Measurements from ENCODE around the gene CALHM2.

DNA sequence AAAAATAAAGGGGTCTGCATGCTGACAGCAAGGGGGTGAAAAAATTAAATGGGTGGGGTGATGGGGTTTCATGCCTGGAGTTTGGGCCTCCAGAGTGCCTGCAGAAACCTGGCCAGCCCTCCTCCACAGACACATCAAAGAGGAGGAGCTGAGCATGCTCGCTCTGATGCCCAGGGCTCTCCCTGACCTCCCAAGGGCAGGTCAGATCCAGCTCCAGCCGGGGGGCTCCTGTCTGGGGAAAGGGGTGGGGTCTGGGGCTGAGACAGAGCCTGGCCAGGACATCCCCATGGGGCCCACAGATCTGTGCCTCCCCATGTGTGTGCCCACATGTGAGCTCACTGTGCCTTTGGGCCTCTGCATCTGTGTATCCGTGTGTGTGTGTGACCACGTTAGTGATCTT is 7.4 kb upstream of the CALHM2 start:
- TF ChIP-seq, protein P1, sequence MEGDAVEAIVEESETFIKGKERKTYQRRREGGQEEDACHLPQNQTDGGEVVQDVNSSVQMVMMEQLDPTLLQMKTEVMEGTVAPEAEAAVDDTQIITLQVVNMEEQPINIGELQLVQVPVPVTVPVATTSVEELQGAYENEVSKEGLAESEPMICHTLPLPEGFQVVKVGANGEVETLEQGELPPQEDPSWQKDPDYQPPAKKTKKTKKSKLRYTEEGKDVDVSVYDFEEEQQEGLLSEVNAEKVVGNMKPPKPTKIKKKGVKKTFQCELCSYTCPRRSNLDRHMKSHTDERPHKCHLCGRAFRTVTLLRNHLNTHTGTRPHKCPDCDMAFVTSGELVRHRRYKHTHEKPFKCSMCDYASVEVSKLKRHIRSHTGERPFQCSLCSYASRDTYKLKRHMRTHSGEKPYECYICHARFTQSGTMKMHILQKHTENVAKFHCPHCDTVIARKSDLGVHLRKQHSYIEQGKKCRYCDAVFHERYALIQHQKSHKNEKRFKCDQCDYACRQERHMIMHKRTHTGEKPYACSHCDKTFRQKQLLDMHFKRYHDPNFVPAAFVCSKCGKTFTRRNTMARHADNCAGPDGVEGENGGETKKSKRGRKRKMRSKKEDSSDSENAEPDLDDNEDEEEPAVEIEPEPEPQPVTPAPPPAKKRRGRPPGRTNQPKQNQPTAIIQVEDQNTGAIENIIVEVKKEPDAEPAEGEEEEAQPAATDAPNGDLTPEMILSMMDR (IDR thresholded peaks at IDR 0.05): no peak
- TF ChIP-seq, protein P2, sequence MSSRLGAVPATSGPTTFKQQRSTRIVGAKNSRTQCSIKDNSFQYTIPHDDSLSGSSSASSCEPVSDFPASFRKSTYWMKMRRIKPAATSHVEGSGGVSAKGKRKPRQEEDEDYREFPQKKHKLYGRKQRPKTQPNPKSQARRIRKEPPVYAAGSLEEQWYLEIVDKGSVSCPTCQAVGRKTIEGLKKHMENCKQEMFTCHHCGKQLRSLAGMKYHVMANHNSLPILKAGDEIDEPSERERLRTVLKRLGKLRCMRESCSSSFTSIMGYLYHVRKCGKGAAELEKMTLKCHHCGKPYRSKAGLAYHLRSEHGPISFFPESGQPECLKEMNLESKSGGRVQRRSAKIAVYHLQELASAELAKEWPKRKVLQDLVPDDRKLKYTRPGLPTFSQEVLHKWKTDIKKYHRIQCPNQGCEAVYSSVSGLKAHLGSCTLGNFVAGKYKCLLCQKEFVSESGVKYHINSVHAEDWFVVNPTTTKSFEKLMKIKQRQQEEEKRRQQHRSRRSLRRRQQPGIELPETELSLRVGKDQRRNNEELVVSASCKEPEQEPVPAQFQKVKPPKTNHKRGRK (CRISPR knock-in tag; IDR thresholded peaks at IDR 0.05; ENCODE audit: borderline replicate concordance): no peak
- no peak for TF ChIP-seq SP1 (CRISPR knock-in tag; conservative IDR thresholded peaks at IDR 0.05)
- TF ChIP-seq JAZF1 (CRISPR knock-in tag; IDR thresholded peaks at IDR 0.05): no peak
- TF ChIP-seq, protein P3, sequence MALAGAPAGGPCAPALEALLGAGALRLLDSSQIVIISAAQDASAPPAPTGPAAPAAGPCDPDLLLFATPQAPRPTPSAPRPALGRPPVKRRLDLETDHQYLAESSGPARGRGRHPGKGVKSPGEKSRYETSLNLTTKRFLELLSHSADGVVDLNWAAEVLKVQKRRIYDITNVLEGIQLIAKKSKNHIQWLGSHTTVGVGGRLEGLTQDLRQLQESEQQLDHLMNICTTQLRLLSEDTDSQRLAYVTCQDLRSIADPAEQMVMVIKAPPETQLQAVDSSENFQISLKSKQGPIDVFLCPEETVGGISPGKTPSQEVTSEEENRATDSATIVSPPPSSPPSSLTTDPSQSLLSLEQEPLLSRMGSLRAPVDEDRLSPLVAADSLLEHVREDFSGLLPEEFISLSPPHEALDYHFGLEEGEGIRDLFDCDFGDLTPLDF (CRISPR knock-in tag; IDR thresholded peaks at IDR 0.05): no peak
- TF ChIP-seq NFE2L1 (CRISPR knock-in tag; IDR thresholded peaks at IDR 0.05): no peak
- TF ChIP-seq FOXP1 (CRISPR knock-in tag; IDR thresholded peaks at IDR 0.05; ENCODE audit: borderline replicate concordance): no peak
- no peak for TF ChIP-seq ZNF317 (CRISPR knock-in tag; IDR thresholded peaks at IDR 0.05; ENCODE audit: borderline replicate concordance, low read depth)
- TF ChIP-seq, protein P4, sequence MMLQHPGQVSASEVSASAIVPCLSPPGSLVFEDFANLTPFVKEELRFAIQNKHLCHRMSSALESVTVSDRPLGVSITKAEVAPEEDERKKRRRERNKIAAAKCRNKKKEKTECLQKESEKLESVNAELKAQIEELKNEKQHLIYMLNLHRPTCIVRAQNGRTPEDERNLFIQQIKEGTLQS (CRISPR knock-in tag; conservative IDR thresholded peaks at IDR 0.05): no peak
- no peak for TF ChIP-seq CBFB (CRISPR knock-in tag; IDR thresholded peaks at IDR 0.05; ENCODE audit: low read depth)
- TF ChIP-seq, protein P5, sequence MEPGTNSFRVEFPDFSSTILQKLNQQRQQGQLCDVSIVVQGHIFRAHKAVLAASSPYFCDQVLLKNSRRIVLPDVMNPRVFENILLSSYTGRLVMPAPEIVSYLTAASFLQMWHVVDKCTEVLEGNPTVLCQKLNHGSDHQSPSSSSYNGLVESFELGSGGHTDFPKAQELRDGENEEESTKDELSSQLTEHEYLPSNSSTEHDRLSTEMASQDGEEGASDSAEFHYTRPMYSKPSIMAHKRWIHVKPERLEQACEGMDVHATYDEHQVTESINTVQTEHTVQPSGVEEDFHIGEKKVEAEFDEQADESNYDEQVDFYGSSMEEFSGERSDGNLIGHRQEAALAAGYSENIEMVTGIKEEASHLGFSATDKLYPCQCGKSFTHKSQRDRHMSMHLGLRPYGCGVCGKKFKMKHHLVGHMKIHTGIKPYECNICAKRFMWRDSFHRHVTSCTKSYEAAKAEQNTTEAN (CRISPR knock-in tag; IDR thresholded peaks at IDR 0.05): no peak
